Duodenal mucosa (tissue), 2 donors: ENCODE data around the gene GAGE2A.
"Not testable (repeated sequence)": the region's sequence is repeated elsewhere in the genome, so short reads cannot be mapped to it uniquely, and the experiment has no call there.

ENCODE experiments used
- H3K27ac ChIP-seq: one replicate; pipeline ENCODE4 v1.7.0; 2013; ENCODE audit warnings: low read depth, low read length
- H3K27me3 ChIP-seq, 2 donors: one replicate each; pipeline ENCODE4 v1.7.0; 2013; ENCODE audit warnings: low read length in 2 of 2, control low read depth in 1 of 2; ENCODE audit not compliant: insufficient read depth in 2 of 2, control insufficient read depth in 1 of 2
- H3K36me3 ChIP-seq, 2 donors: one replicate each; pipeline ENCODE4 v1.7.0; 2013; ENCODE audit warnings: low read length in 2 of 2, control low read depth in 1 of 2; ENCODE audit not compliant: insufficient read depth in 2 of 2, control insufficient read depth in 1 of 2
- H3K4me1 ChIP-seq, 2 donors: one replicate each; pipeline ENCODE4 v1.7.0; 2013; ENCODE audit warnings: low read length in 2 of 2, control low read depth in 1 of 2; ENCODE audit not compliant: insufficient read depth in 2 of 2, control insufficient read depth in 1 of 2
- H3K4me3 ChIP-seq, 2 donors: one replicate each; pipeline ENCODE4 v1.7.0; 2013; ENCODE audit warnings: low read length in 2 of 2, low read depth in 1 of 2
- H3K9ac ChIP-seq, 2 donors: one replicate each; pipeline ENCODE4 v1.7.0; 2013; ENCODE audit warnings: low read length in 2 of 2, low read depth in 1 of 2
- H3K9me3 ChIP-seq, 2 donors: one replicate each; pipeline ENCODE4 v1.7.0; 2013; ENCODE audit warnings: low read length in 2 of 2, control low read depth in 1 of 2; ENCODE audit not compliant: control insufficient read depth in 1 of 2

Gene GAGE2A

DNA sequence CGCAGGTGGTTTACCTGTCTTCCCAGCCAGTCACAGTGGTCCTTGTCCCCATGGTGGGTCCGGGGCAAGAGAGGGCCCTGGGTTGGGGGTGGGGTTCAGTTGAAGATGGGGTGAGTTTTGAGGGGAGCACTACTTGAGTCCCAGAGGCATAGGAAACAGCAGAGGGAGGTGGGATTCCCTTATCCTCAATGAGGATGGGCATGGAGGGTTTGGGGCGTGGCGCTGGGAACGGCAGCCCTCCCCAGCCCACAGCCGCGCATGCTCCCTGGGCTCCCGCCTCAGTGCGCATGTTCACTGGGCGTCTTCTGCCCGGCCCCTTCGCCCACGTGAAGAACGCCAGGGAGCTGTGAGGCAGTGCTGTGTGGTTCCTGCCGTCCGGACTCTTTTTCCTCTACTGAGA is 9.4 kb downstream of the GAGE2A start, which contains the start of gene GAGE1:
TSS of gene GAGE1 (plus strand) at position 301 of the 400 bp plus-strand sequence. CDS start 1,155 bp downstream, outside the sequence.
- H3K4me3 ChIP-seq, H3K27ac ChIP-seq, H3K9ac ChIP-seq, H3K27me3 ChIP-seq, H3K36me3 ChIP-seq, H3K4me1 ChIP-seq, H3K9me3 ChIP-seq: not testable (repeated sequence)

DNA sequence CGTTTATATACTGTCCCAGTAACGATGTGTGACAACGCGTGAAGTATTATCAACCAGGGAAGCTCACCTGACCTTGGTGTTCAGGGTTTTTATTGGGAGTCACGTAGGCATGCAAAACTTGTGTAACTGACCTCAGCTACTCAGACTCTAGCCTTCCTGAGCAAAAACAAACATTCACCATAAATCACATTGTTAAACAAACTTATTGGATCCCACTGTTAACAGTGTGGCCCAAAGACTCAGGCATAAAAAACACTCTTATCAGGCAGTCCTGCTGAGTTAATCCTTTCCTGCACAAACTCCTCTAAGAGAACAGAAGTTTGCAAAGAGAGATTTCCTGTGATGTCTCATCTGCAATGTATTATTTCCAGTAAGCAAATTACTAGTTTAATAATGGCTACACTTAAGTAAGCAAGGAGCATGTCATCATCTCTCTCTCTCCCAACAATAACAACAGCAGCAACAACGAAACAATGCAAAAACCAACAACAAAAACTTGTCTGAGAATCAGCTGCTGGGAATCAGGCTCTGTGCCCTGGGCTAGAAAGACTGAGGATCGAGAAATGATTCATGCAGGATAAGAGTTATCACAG is 21.5 kb downstream of the GAGE2A start:
- no peak overlapping the region for H3K27ac ChIP-seq
- H3K4me1 ChIP-seq = no peaks in the 10 kb centered on the region
- no peak overlapping the region for H3K4me3 ChIP-seq
- H3K9me3 ChIP-seq = no peaks in the 10 kb centered on the region
- no peaks in the 10 kb centered on the region for H3K27me3 ChIP-seq
- H3K36me3 ChIP-seq = no peaks in the 10 kb centered on the region
- no peak overlapping the region for H3K9ac ChIP-seq

DNA sequence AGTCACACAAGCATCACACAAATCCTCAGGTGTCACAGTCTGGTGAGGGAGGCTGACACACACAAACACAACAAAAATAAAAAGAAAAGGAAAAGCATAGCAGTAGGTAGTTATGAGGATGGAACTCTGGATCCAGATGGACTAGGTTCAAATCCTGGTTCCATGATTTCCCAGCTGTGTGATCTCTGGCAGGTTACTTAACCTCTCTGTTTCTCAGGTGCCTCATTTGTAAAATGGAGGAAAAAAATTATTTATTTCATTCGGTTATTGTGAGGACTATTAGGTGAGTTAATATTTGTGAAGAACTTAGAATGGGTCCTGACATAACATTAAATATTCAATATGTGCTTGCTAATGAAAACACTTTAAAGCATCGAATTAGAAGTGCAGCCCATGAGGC is 29.3 kb downstream of the GAGE2A start:
- Histone ChIP-seq H3K36me3 (no peaks in the 10 kb centered on the region), H3K4me1 (no peaks in the 10 kb centered on the region), H3K9ac (no peak overlapping the region), H3K27ac (no peak overlapping the region), H3K9me3 (no peaks in the 10 kb centered on the region), H3K4me3 (no peak overlapping the region), H3K27me3 (no peaks in the 10 kb centered on the region)

DNA sequence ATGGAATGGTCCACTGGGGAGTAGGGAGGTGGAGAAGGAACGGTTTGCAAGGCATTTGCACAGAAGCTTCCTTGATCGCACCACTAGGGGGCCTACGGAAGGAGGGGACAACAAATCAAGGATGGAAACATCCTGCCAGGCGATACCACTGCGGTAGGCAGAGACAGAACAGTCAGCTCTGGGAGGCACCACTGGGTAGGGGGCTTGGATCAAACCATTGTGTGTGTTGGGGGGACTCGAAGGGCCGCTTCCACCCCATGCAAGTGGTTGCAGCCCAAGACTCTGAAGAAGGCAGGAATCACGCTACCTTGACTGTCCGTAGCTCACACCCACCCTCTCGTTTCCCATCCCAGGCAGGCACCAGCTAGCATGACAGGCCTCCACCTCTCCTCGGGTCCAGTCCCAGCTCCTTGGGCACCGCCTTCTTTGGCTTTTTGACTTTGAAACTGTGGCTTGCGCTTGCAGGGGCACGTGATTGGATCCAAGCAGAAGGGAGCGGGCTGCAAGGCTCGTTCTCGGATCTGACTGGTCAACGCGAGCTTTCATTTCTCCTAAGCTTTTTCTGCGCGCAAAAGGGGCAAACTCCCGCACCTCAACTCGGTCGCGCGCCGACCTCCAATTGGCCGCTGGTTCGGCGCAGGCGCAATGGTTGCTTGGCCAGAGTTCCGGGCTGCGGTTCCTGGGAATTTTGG is 37.9 kb downstream of the GAGE2A start:
- Histone ChIP-seq H3K4me3 (no peak overlapping the region), H3K9ac (no peak overlapping the region)

DNA sequence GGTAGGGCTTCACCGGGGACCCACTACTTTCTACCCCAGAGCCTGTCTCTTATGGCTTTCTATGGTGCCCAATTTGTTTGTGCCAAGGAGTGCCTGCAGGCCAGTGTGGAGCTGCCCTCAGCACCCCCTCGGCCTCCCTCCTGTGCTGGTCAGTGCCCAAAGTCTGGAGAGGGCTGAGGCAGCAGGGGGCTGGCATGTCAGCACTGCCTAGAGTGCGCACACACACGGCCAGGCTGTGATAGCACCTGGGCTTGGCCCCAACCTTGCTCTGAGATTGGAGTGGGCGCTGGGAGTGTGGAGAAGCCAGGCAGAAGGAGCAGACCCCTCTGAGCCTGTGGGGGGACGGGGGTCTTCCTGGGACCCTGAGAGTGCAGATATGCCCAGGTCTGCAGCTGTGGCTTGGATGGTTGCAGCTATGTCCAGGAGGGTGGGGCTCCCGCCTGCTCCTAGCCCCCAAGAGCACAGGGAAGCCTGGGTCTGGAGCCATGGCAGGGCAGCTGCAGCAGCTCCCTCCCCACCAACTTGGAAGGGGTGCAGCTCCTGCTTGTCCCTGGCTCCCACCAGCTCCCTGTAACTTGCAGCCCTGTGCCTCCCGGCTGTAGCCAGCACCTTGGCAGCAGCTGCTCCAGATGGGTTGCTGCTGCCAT is 55.8 kb downstream of the GAGE2A start:
- Histone ChIP-seq H3K27ac (no peak overlapping the region), H3K4me3 (no peak overlapping the region), H3K36me3 (no peaks in the 10 kb centered on the region), H3K9ac (no peak overlapping the region), H3K9me3 (no peaks in the 10 kb centered on the region), H3K4me1 (no peaks in the 10 kb centered on the region), H3K27me3 (no peaks in the 10 kb centered on the region)

More for the DNA sequence above, 37.9 kb downstream of the GAGE2A start:
- Histone ChIP-seq H3K27ac (no peak overlapping the region), H3K36me3 (no peaks in the 10 kb centered on the region), H3K27me3 (no peaks in the 10 kb centered on the region), H3K9me3 (no peaks in the 10 kb centered on the region), H3K4me1 (no peaks in the 10 kb centered on the region)
